Fibroblast of skin of scalp (primary cell): ENCODE measurements around the gene SPATA20.
A peak's percentile ranks its signal among the peaks of the same experiment; 100 is the strongest.

Experiments used
- DNase-seq: peaks from one replicate; pipeline ENCODE4 v3.0.0-alpha.2; 2013

SPATA20 gene

DNA sequence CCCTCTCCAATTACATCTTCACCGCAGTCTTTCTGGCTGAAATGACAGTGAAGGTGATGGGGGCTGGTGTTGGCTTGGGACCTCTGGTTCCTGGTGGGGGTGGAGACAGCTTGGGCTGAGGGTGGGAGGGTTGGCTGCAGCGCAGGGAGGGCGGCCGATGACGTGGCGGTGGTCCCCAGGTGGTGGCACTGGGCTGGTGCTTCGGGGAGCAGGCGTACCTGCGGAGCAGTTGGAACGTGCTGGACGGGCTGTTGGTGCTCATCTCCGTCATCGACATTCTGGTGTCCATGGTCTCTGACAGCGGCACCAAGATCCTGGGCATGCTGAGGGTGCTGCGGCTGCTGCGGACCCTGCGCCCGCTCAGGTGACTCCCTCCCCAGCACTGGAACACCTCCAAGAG, 55.9 kb downstream of the SPATA20 start:
- DNase-seq = no peak

DNA sequence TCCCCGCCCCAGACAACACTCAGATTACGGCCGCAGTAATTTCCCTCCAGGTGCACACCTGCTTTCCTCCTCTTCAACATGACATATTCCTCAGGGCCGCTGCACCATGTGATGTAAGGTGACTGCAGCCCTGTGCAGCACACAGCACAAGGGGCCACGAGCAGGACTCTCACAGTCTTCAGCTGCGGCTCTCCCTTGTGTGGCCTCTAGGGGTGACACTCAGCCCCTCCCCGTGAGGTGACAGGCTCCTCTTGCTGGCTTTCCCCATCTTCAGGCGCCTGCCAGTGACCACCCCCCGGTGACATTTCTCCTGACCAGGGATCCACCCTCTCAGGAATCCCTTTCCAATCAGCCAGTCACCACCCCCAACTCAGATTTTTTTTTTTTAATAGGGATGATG, 56.4 kb downstream of the SPATA20 start:
- peak; percentile 13 for DNase-seq

DNA sequence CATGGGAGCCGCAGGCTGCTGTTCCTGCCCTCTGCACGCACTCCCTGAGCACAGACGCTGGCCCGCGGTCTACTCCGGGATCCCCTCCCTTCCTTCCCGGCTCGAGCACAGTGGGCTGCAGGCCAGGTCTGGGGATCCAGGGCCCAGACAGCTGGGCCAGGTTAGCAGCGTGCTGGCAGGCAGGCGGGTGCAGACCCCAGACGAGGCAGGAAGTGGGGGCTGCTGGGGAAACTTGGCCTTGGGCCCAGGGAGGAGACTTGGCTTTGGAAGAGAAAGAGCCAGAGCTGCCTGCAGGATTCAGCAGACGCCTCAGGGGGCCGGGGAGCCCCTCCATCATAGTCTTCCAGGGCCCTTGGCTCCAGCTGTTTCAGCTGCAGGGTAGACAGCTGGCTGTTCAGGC, 57.5 kb downstream of the SPATA20 start:
- peak; percentile 74 for DNase-seq

DNA sequence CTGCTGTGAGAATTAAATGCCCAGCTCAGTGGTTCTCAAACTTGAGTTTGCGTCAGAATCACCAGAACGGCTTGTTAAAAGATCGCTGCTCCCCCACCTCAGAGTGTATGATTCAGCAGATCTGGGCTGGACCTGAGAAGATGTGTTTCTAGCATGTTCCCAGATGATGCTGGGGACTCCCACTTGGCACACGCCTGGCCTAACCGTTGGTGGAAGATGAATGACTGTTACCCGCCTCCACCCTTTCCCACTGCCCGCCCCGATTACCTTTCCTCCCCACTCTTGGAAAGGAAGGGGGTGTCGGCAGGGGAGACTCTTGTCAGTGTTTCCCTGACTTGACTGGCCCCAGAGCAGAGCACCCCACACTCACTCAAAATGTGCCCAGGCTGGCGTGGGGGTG, 58.5 kb downstream of the SPATA20 start:
- peak; percentile 8 for DNase-seq
